ENCODE results near the gene EMC9.

- no peak for TF ChIP-seq CTCF (IDR thresholded peaks at IDR 0.05)
- no peak for TF ChIP-seq POLR2A (IDR thresholded peaks at IDR 0.05)
These were observed 48.7 kb downstream of the EMC9 start for GRCh38 chr14:24092505-24093206.
